Astrocyte (in vitro differentiated cells and primary cell): ENCODE data around the gene STK32B. TPM values are rescaled to one million over a fixed set of nuclear protein-coding genes. Genes with fewer than 3 reads are reported as not detected.

Experiments
- DNase-seq: peaks from one replicate; pipeline ENCODE4 v3.0.0-alpha.2; 2010; ENCODE audit warnings: low read depth
- FAIRE-seq: peaks from 2 replicates; lab custom pipeline; 2011; peaks lifted over from hg19 to GRCh38; lab: Jason Lieb, UNC
- H2AFZ ChIP-seq: 2 replicates; pipeline ENCODE4 v1.6.0; 2012; ENCODE audit warnings: low read depth, low read length, inconsistent platforms
- H3K27ac ChIP-seq: 2 replicates; pipeline ENCODE4 v1.5.1; 2011; ENCODE audit warnings: low read depth, low read length, inconsistent platforms
- H3K27me3 ChIP-seq: 2 replicates; pipeline ENCODE4 v1.6.0; 2011; ENCODE audit warnings: low read length, inconsistent platforms; ENCODE audit not compliant: insufficient read depth
- H3K36me3 ChIP-seq: 2 replicates; pipeline ENCODE4 v1.5.1; 2011; ENCODE audit warnings: low read length, inconsistent platforms; ENCODE audit not compliant: insufficient read depth
- H3K4me1 ChIP-seq: 2 replicates; pipeline ENCODE4 v1.5.1; 2011; ENCODE audit warnings: low read length, inconsistent platforms; ENCODE audit not compliant: insufficient read depth
- H3K4me2 ChIP-seq: 2 replicates; pipeline ENCODE4 v1.6.0; 2012; ENCODE audit warnings: low read length, inconsistent platforms
- H3K4me3 ChIP-seq: 2 replicates; pipeline ENCODE4 v1.5.1; 2011; ENCODE audit warnings: low read depth, mild to moderate bottlenecking, low read length, inconsistent platforms; ENCODE audit not compliant: insufficient read depth
- H3K79me2 ChIP-seq: 2 replicates; pipeline ENCODE4 v1.6.0; 2012; ENCODE audit warnings: mild to moderate bottlenecking, low read length, inconsistent platforms; ENCODE audit not compliant: insufficient read depth
- H3K9ac ChIP-seq: 2 replicates; pipeline ENCODE4 v1.6.0; 2012; ENCODE audit warnings: mild to moderate bottlenecking, low read length, inconsistent platforms
- H3K9me3 ChIP-seq: 2 replicates; pipeline ENCODE4 v1.5.1; 2012; ENCODE audit warnings: low read depth, mild to moderate bottlenecking, low read length, inconsistent platforms; ENCODE audit not compliant: insufficient read depth
- H4K20me1 ChIP-seq: 2 replicates; pipeline ENCODE4 v1.6.0; 2012; ENCODE audit warnings: low read length, inconsistent platforms; ENCODE audit not compliant: insufficient read depth
- H3K27ac Mint-ChIP-seq: one replicate; pipeline ENCODE4 v1.8.0; 2021; ENCODE audit warnings: mild to moderate bottlenecking, mixed read lengths; ENCODE audit not compliant: unreplicated experiment
- H3K27me3 Mint-ChIP-seq: one replicate; pipeline ENCODE4 v1.8.0; 2021; ENCODE audit warnings: low read depth, mixed read lengths; ENCODE audit not compliant: unreplicated experiment
- H3K36me3 Mint-ChIP-seq: one replicate; pipeline ENCODE4 v1.8.0; 2021; ENCODE audit warnings: low read depth, mixed read lengths; ENCODE audit not compliant: unreplicated experiment
- H3K4me1 Mint-ChIP-seq: one replicate; pipeline ENCODE4 v1.8.0; 2021; ENCODE audit warnings: low read depth, mixed read lengths; ENCODE audit not compliant: unreplicated experiment
- H3K4me3 Mint-ChIP-seq: one replicate; pipeline ENCODE4 v1.8.0; 2021; ENCODE audit warnings: mild to moderate bottlenecking, moderate library complexity, mixed read lengths; ENCODE audit not compliant: unreplicated experiment
- H3K9me3 Mint-ChIP-seq: one replicate; pipeline ENCODE4 v1.8.0; 2021; ENCODE audit warnings: mild to moderate bottlenecking, mixed read lengths; ENCODE audit not compliant: unreplicated experiment
- CTCF ChIP-seq: IDR thresholded peaks from 2 replicates; pipeline ENCODE4 v1.5.1; 2011; ENCODE audit warnings: low read depth, mild to moderate bottlenecking, inconsistent platforms, low read length, moderate library complexity; ENCODE audit not compliant: insufficient read depth
- EZH2 ChIP-seq: IDR thresholded peaks from 2 replicates; pipeline ENCODE4 v1.6.1; 2012; ENCODE audit warnings: mild to moderate bottlenecking, low read length, inconsistent platforms; ENCODE audit not compliant: insufficient read depth
- total RNA-seq: library from RNA; stranded (reverse); gene quantifications from 2 replicates; pipeline ENCODE4 v1.2.1, GENCODE V29; 2021

The STK32B gene
- total RNA-seq, 1 donor from 2014 or later, result 2.9 TPM

DNA sequence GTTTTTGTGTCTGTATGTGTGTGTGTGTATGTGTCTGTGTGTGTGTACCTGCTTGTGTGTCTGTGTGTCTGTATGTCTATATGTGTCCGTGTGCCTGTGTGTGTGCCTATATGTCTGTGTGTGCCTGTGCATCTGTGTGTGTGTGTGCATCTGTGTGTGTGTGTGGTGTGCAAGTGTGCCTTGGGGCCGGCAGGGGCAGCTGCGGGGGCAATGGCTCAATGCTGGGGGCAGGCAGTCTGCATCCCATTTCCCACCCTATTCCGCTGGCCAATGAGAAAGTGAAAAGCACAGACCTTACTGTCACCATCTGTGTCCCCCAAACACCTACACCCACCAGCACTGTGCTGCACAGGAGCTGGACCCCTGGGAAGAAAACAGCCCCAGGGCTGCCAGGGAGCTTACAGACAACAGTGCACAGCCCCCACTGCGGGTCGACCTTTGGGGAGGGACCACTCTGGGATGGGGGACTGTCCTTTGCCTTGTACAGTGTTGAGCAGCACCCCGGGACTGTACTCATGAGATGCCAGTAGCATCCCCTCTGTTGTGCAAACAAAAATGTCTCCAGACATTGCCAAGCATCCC is 411.1 kb downstream of the STK32B start:
- Mint-ChIP-seq H3K27me3 (peaks cover 26% of the 10 kb centered on the region), H3K4me1 (no peaks in the 10 kb centered on the region), H3K36me3 (peaks cover 4% of the 10 kb centered on the region), H3K27ac (no peak overlapping the region), H3K4me3 (no peak overlapping the region), H3K9me3 (peaks cover 3% of the 10 kb centered on the region)
- Histone ChIP-seq H3K9me3 (no peaks in the 10 kb centered on the region), H3K4me2 (no peak overlapping the region), H3K27ac (no peak overlapping the region), H4K20me1 (no peaks in the 10 kb centered on the region), H3K9ac (no peak overlapping the region), H3K79me2 (no peaks in the 10 kb centered on the region), H3K4me1 (no peaks in the 10 kb centered on the region), H3K4me3 (no peak overlapping the region), H3K36me3 (no peaks in the 10 kb centered on the region), H2AFZ (no peak overlapping the region), H3K27me3 (no peaks in the 10 kb centered on the region)
- TF ChIP-seq EZH2, result no peak
- no peak for TF ChIP-seq CTCF
- DNase-seq (no peak), FAIRE-seq (no peak)

- peaks cover 25% of the 10 kb centered on the region for H3K27me3 Mint-ChIP-seq
Measured at GRCh38 chr4:5462896-5463295, 411.6 kb downstream of the STK32B start.

DNA sequence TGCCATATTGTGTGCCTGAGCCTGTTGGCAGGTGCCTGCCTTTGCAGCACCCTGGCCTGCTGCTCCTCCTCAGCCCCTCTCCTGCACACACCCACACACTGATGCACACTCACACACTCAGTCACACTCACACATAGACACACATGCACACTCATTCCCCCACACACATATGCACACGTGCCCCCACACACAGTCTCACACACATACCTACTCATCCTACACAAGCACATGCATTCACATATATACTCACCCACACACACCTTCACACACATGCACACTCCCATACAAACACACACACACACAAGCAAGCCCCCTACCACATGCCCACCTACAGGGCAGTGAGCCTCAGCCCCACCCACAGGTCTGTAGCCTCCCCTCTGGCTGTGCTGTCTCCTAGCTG is 412.1 kb downstream of the STK32B start:
- H3K4me2 ChIP-seq, result no peak overlapping the region
- H3K27ac ChIP-seq, result no peak overlapping the region
- H3K4me1 ChIP-seq, result no peaks in the 10 kb centered on the region
- no peak for FAIRE-seq
- DNase-seq, result no peak
- no peaks in the 10 kb centered on the region for H3K27me3 ChIP-seq
- no peaks in the 10 kb centered on the region for H3K9me3 ChIP-seq
- H3K79me2 ChIP-seq, result no peaks in the 10 kb centered on the region
- Mint-ChIP-seq H3K27me3 (peaks cover 21% of the 10 kb centered on the region), H3K4me1 (no peaks in the 10 kb centered on the region), H3K27ac (no peak overlapping the region), H3K36me3 (peaks cover 7% of the 10 kb centered on the region), H3K4me3 (no peak overlapping the region), H3K9me3 (peaks cover 3% of the 10 kb centered on the region)
- no peaks in the 10 kb centered on the region for H3K36me3 ChIP-seq
- H4K20me1 ChIP-seq, result no peaks in the 10 kb centered on the region
- TF ChIP-seq CTCF (no peak), EZH2 (no peak)
- H3K9ac ChIP-seq, result no peak overlapping the region
- H3K4me3 ChIP-seq, result no peak overlapping the region
- no peak overlapping the region for H2AFZ ChIP-seq

More at GRCh38 chr4:5462896-5463295, 411.6 kb downstream of the STK32B start:
- no peaks in the 10 kb centered on the region for H3K4me1 ChIP-seq
- no peak overlapping the region for H3K4me3 ChIP-seq
- no peak for FAIRE-seq
- TF ChIP-seq EZH2, result no peak
- no peaks in the 10 kb centered on the region for H4K20me1 ChIP-seq
- no peak for DNase-seq
- H3K36me3 ChIP-seq, result no peaks in the 10 kb centered on the region
- no peak overlapping the region for H3K27ac Mint-ChIP-seq
- H3K4me1 Mint-ChIP-seq, result no peaks in the 10 kb centered on the region
- no peak overlapping the region for H3K27ac ChIP-seq
- no peaks in the 10 kb centered on the region for H3K79me2 ChIP-seq
- H3K27me3 ChIP-seq, result no peaks in the 10 kb centered on the region
- H3K4me2 ChIP-seq, result no peak overlapping the region
- H3K9ac ChIP-seq, result no peak overlapping the region
- no peak overlapping the region for H3K4me3 Mint-ChIP-seq
- H3K9me3 ChIP-seq, result no peaks in the 10 kb centered on the region
- H2AFZ ChIP-seq, result no peak overlapping the region
- peaks cover 6% of the 10 kb centered on the region for H3K36me3 Mint-ChIP-seq
- H3K9me3 Mint-ChIP-seq, result peaks cover 3% of the 10 kb centered on the region
